Activated CD4-positive, alpha-beta T cell treated with anti-CD3 and anti-CD28 coated beads, Interleukin-2, amount 50 U/mL, for 1 hour (primary cell): ENCODE data around the gene LYPLA2.
A peak's percentile ranks its signal among the peaks of the same experiment; 100 is the strongest.

Source experiments
- DNase-seq: peaks from one replicate; pipeline ENCODE4 v3.0.0-alpha.2; 2020

The LYPLA2 gene

DNA sequence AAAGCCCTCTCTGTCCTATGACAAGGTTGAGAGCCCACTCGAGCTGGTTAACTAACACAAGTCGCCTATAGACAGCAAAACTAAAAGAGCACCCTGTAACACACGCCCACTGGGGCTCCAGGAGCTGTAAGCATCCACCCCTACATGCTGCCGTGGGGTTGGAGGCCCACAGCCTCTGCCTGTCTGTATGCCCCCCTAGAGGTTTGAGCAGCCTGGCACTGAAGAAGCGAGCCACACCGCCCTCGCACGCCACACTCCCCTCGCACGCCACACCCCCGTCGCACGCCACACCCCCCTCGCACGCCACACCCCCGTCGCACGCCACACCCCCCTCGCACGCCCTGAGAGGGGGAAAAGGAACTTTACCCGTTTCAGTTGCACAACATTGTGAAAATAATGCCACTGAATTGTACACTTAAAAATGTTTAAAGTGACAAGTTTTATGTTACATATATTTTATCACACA lies 47.5 kb downstream of the LYPLA2 start:
- peak; percentile 70 for DNase-seq

DNA sequence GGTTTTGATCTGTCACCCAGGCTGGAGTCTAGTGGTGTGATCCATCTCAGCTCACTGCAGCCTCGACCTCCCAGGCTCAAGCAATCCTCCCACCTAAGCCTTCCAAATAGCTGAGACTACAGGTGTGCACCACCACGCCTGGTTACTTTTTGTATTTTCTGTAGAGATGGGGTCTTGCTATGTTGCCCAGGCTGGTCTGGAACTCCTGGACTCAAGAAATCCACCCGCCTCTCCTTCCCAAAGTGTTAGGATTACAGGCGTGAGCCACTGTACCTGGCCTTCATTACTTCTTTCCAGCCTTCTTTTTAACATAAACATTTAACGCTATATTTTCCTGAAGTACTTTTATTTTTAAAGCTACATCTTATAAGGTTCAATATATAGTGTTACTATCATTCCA lies 52.7 kb downstream of the LYPLA2 start:
- no peak for DNase-seq
